ENCODE measurements around the gene SKA1. TPM values are rescaled to one million over a fixed set of nuclear protein-coding genes. Genes with fewer than 3 reads are reported as not detected.

The SKA1 gene
- polyA plus RNA-seq, 6 donors from 2014 or later, result 0.53 to 1.5 (median 0.74) TPM; not detected in 1

Other genes with a start within 250 kb of the SKA1 start
- under 1 TPM in 1 of 6 donors, not detected in 5; 0.44 TPM for gene MYO5B, start 179.9 kb upstream of the SKA1 start, polyA plus RNA-seq (ENCODE audit: low read depth in 6 of 6)
- gene CFAP53, start 108.6 kb upstream of the SKA1 start, polyA plus RNA-seq (ENCODE audit: low read depth in 6 of 6), result under 1 TPM in 1 of 6 donors, not detected in 5; 0.27 TPM
- gene MBD1, start 93.5 kb upstream of the SKA1 start, polyA plus RNA-seq (ENCODE audit: low read depth in 6 of 6), result 10 to 100 TPM; 23.4 to 42.4 (median 25.0) TPM
- 10 to 100 TPM; 56.7 to 97.3 (median 71.0) TPM for gene CXXC1, start 87.4 kb upstream of the SKA1 start, polyA plus RNA-seq (ENCODE audit: low read depth in 6 of 6)
- gene MAPK4, start 185.0 kb downstream of the SKA1 start, polyA plus RNA-seq (ENCODE audit: low read depth in 6 of 6), result not detected